GM10847 (cell line): Measurements from ENCODE around the gene RIN1.

ENCODE experiments used
- POLR2A ChIP-seq: IDR thresholded peaks from 2 replicates; pipeline ENCODE4 v1.6.1; 2011; ENCODE audit not compliant: insufficient read length; ENCODE audit errors: extremely low read depth

Gene RIN1

DNA sequence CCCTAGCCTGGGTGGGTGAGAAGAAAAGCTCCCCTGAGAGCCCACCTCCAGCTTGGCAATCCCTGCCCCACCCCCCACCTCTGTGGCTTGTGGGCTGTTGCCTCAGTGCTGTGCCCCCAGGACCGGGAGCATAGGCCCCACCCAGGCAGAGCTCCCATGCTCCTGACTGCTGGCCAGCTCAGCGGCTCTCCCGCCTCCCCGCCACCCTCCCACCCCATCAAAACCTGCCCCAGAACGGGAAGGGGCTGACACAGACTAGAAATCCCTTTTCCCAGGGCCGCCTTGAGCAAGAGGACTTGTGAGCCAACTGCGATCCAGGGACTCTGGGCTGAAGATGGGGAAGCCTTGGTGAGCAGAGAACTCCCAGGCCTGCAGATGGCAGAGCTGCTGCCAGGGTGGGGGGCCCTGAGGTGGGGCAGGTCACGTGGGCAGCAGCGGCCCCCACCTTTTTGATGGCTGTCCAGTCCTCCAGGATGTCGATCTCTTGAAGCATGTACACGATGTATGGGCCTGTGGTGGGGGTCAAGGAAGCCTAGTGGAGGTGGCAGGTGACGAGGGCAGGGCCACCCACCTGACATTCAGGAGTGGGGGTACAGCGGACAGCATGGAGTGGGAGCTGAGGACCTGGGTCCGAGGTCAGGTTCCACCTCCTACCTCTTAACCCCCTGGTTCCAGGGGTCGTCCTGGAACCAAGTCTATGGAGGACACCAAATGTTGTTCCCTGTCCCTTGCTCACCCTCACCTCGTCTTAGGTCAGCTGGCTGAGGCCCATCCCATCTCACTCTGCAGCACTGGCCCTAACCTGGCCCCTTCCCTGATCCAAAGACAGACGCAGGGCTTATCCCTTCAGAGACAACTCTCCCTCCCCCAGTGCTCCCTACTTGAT is 2.3 kb upstream of the RIN1 start:
- TF ChIP-seq POLR2A = no peak

DNA sequence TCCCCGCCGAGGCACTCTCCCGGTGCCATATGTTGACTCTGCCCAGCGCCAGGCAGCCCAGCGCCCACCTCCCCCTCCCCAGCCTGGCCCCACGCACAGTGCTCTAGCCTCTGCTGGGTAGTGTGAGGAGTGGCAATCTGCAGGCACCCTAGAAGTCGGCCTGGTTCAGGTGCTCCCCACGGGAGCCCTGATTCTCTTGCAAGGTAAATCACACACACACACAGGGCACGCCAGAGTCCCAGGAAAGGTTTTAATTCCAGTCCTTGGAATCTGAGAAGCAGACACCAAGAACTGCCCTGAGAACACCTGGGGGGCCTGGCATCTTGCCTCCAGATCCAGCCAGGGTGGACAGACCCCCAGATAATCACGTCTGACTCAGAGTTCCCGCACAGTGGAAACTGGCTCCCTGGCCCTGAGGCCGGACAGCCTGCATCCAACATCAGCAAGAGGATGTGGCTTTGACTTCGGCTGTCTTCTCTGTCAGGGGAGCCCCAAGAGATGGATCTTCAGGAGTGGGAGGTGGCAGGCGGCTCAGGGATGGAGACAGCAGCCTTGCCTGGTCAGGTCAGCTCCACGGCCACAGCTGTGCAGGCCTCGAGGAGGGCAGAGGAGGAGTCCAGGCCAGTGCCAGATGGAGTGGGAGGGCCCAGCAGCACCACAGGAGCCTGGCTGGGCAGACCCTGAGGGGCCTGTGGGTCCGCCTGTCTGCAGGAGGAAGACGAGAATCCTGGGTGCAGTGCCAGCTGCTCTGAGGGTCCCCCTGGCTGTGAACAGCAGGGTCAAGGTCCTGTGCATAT is 1.1 kb upstream of the RIN1 start:
- no peak for TF ChIP-seq POLR2A

DNA sequence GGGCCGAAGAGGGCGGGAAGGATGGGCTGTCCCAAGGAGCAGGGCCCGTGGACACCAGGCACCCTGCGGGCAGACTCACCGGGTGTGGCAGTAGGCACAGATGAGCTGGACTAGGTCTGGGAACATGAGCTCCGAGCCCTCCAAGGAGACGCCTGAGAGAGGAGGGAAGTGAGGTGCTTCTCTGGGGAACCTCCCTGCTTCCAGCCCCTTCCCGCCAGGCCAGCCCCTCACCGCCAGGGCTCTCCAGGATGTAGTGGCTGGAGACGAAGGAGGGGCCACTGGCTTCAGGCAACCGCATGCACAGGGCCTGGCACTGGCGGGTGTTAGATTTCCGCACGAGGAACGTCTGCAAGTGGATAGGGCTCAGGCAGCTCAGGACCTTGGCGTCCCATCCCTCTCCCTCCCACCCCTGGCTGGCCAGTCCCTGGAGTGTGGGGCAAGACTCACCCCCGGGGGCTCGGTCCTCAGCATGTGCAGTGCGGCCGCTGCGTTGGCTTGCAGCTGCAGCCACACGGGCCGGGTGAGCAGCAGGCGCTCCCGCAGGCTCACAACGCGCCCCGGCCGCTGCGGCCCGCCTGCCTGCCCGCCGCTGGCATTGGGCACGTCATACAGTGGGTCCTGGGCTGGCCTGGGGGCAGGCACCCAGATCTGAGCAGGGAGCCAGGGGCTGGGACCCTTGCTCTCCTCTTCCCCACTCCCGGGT is 552 bp downstream of the RIN1 start:
- TF ChIP-seq POLR2A = no peak

DNA sequence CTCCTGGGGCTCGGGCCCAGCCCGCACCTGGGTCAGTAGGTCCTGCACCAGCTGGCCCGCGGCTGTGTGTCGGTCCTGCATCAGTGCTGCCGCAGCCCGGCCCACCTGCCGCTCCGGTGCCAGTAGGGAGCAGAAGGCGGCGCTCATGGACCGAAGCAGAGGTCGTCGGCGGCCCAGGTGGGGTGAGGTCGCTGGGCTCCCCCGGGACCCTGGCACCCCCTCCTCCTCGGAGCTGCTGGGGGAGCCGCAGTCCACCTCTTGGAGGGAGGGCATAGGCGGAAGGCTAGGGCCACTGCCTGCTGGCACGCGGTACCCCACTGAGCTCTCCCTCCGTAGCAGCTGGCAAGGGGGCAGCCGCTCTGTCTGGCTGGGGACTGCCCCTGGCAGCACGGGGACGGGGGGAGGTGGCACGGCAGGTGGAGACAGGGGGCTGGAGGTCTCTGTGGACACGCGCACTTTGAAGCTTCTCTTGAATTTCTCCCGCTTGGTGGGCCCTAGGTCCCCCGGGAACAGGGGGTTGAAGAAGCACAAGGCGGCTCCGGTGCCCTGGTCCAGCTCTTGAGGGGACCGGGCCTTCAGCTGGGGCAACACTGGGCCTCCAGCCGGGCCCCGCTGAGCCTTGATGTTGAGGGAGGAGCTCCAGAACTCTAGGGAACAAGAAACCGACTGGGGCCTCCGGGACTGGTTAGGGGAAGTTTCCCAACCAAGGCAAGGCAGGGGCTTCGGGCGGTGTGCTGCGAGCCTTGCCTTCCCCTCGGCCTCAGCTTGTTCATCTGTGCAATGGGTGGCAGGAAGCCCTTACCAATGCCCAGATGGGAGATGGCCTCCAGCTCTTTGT is 1.4 kb downstream of the RIN1 start:
- no peak for TF ChIP-seq POLR2A

DNA sequence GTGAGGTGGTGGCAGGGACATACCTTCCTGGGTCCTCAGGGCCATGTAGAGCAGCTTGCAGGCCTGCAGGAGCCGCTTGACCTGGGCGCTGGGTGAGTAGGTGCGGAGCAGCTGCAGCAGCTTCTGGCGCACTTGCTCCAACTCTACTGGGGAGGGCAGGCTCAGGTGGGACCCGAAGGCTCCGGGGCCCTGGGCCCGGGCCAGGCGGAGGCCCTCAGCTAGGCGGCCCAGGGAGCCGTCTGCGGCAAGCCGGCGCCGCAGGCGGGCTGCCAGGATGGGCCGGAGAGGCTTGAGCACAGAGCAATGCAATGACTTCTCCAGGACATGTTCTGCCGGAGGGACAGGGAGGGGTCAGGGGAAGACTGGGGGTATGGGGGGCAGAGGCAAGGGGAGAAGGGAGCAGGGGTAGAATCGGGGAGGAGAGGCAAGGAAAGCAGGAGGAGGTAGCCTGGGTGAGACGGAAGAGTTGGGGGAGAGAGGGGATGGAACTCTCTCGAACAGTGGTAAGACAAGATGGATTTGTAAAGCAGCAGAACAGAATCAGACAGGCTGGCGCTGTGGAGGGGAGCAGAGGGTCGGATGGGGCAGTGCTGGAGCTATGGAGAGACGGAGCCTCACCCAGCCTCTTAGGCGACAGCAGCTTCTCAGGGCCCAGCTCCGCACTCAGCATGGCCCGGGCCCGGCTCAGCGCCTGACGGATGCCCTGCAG is 2.2 kb downstream of the RIN1 start:
- TF ChIP-seq POLR2A = no peak

DNA sequence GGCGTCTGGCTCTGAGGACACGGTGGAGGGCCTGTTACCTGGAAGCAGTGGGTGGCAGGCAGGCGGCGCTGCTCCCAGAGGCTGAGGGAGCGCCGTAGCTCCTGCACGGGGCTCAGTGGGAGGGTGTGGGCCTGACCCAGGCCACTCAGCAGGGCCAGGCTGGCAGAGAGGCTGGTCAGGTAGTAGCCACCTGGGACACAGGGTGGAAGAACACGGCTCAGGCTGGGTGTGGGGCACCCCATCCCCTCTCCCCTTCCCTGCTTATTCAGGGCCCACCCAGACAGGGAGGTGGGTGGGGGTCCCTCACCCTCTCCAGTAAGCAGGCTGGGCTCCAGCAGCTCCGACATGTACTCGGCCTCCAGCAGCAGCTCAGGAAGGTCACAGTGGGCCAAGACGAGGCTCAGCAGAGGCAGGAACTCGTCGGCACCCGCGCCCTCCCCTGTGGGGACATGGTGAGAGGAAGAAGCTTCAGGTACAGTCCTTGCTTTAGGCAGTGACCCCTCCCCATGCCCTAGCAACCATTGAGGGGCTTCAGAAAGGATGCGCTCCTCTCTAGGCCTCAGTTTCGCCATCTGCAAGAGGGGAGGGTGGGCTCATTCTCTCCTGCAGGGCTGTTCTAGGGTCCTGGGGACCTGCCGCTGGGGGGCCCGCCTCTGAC is 2.9 kb downstream of the RIN1 start:
- TF ChIP-seq POLR2A = no peak

DNA sequence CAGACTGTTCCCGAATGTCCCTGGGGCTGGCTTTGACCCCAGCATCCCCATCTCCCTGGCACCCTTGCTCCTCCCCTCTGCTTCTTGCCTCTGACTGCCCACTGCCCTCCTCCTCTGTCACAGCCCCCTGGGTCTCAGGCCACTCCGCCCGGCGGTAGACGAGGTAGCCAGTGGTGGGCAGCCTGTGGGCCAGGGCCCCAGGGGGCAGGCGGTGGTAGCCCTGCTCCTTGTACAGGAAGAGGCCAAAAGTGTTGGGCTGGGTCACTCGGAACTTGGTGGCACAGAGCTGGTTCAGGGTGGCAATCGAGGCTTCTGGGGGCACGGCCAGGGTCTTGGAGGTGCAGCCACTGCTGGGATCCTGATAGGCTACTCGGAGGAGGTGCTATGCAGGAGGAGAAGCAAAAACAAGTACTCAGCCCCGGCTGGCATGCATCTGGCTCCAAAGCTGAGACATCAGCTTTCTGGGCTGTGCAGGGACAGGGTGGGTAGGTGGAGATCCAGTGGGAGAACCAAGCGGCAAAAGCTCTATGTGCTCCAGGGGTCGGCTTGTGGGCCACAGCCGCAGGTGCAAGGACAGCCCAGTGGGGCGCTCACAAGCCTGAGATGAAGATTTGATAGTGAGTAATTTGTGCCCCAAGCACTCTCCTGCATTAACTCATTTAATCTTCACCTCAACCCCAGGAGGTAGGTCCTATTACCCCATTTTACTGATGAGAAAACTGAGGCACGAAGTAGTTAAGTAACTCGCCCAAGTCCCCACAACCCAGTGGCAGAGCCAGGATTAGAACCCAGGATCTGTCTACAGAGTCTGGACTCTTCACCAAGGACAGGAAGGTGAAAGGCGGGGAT is 3.6 kb downstream of the RIN1 start:
- TF ChIP-seq POLR2A = no peak

DNA sequence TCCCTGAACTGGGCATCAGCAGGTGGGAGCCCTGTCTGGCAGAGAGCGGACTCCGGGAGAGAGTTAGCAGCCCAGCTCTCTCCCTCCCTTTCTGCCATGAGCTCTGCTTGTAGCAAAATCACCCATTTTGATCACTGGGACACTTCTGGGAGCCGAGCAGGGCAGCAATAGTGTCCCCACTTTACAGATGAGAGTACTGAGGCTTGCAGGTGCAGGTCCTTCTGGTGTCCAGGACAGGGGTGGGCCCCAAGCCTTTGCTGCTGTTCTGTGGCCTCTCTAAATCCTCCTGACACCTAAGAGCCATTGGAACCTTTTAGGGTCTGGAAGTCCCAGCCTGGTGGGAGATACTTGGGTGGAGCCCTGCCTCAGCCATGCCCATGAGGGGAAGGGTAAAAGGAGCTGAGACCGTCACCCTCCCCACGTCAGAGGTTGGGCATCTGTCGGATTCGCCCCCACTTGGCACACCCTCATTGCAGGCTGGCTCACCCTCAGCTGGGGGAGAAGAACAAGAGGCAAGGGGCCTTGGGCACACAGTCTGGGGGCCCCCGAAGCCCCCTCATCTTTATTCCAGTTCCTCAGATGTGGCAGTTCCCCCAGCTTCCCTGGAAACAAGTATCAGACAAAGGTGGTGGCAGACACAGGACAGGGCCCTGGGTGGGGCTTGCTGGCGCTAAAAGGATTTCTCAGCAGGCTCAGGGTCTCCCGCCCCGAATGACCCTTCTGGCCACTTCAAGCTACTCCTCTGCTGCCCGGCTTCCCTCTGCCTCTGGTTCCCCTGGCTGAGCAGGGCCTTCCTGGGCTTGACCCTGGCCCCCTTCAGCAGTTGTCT is 4.5 kb downstream of the RIN1 start:
- no peak for TF ChIP-seq POLR2A

DNA sequence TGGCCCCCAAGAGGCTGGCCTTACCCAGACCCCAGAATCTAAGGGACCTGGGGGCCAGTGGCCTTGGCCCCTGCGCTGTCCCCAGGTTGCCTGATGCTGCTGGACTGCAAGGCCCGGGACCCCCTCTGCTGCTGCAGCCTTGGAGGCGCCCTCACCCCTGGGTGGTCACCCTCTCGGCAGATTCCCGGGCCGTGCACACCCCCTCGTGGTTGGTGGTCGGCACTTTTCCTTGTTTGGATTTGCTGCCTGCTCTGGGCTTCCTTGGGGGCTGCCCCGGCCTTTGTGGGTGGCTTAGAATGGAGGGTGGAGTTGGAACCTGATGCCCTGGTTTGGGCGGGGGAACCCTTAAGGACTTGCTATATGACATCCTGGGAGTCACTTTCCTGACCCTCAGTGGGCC is 5.3 kb downstream of the RIN1 start:
- TF ChIP-seq POLR2A = no peak

DNA sequence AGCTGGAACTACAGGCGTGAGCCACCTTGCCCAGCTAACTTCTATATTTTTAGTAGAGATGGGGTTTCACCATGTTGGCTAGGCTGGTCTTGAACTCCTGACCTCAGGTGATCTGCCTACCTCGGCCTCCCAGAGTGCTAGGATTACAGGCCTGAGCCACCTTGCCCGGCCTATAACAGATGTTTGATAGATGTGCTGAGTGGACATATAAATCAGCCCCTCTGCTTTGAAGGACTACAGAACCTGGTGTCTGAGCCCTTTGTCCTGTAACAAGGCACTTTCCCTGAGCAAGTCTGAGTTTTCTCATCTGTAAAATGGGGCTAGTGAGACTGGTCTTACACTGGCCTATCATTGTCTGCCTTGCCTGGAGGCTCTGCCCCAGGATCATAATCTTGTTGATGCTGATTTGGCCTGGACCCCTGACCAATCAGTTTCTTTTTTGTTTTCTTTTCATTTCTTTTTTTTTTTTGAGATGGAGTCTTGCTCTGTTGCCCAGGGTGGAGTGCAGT is 7.0 kb downstream of the RIN1 start:
- no peak for TF ChIP-seq POLR2A

DNA sequence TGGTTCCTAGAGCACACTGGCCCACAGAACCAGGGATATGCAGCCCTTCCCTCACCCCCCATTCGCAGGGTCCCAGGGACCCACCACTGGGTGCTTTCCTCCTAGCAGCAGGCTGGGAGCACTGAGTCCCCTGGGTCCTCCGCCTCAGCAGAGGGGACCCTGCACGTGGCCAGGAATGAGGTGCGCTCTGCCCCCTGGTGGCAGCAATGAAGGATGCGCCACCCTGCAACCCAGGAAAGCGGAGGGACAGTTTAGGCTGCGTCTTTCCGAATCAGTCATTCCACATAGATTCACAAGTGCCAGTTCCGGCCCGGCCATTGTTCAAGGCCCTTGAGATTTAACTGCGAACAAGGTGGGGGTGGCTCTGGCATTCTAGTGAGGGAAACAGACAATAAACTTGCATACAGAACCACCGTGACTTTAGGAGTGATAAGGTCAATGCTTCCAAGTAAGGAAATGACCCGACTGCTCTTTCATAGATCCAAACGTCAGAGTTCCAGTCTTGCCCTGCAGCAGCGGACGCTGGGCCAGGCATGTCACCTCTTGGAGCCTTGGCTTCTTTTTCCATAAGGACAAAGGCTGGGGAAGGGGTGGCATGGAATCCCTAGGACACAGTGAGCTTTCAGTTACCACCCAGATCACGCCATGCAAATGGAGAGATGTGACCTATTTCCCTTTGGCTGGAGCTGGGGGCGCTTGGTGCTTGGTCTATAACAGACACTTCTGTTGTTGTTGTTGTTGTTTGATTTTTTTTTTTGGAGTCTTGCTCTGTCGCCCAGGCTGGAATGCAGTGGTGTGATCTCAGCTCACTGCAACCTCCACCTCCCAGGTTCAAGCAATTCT is 7.7 kb downstream of the RIN1 start:
- TF ChIP-seq POLR2A = no peak
